GM12878 (cell line): ENCODE data around the gene MDK. TPM values are rescaled to one million over a fixed set of nuclear protein-coding genes. Genes with fewer than 3 reads are reported as not detected.

Experiments used
- BMI1 ChIP-seq: fragments of 450-650 bp; IDR thresholded peaks from 2 replicates; pipeline ENCODE4 v1.6.1; 2016; ENCODE audit warnings: mild to moderate bottlenecking, moderate library complexity, borderline replicate concordance
- DPF2 ChIP-seq: fragments of 450-650 bp; IDR thresholded peaks from 2 replicates; pipeline ENCODE4 v1.6.1; 2017; ENCODE audit warnings: mild to moderate bottlenecking
- FOXM1 ChIP-seq: IDR thresholded peaks from 2 replicates; pipeline ENCODE4 v1.6.1; 2012; ENCODE audit warnings: low read depth, mild to moderate bottlenecking, inconsistent platforms, low read length, moderate library complexity
- HDAC2 ChIP-seq: fragments of 200-600 bp; sonication (generic); IDR thresholded peaks from 2 replicates; pipeline ENCODE4 v1.6.1; 2017
- IRF3 ChIP-seq: fragments of 450-650 bp; IDR thresholded peaks from 2 replicates; pipeline ENCODE4 v1.6.1; 2014; ENCODE audit warnings: mild to moderate bottlenecking
- NR2C2 ChIP-seq: IDR thresholded peaks from 2 replicates; pipeline ENCODE4 v1.6.1; 2011; ENCODE audit warnings: borderline replicate concordance, low read depth; ENCODE audit not compliant: control insufficient read depth, insufficient read length
- NR2F1 ChIP-seq: fragments of 450-650 bp; conservative IDR thresholded peaks from 2 replicates; pipeline ENCODE4 v1.6.1; 2017; ENCODE audit warnings: mild to moderate bottlenecking
- RB1 ChIP-seq: fragments of 450-650 bp; formaldehyde crosslinking; IDR thresholded peaks from 2 replicates; pipeline ENCODE4 v1.6.1; 2017; ENCODE audit warnings: mild to moderate bottlenecking, borderline replicate concordance
- RUNX3 ChIP-seq: IDR thresholded peaks from 2 replicates; pipeline ENCODE4 v1.6.1; 2012; ENCODE audit warnings: low read length, inconsistent platforms
- STAT3 ChIP-seq: IDR thresholded peaks from 2 replicates; pipeline ENCODE4 v1.6.1; 2011; ENCODE audit warnings: low read depth, low read length, improper control_type of control experiment
- SUPT20H ChIP-seq: IDR thresholded peaks from 2 replicates; pipeline ENCODE4 v1.6.1; 2011; ENCODE audit warnings: low read depth, mild to moderate bottlenecking, low read length, moderate library complexity, borderline replicate concordance; ENCODE audit not compliant: control insufficient read depth
- ZNF687 ChIP-seq: fragments of 450-650 bp; IDR thresholded peaks from 2 replicates; pipeline ENCODE4 v1.6.1; 2017; ENCODE audit warnings: mild to moderate bottlenecking, moderate library complexity
- polyA plus RNA-seq, 11 experiments: library from polyadenylated mRNA; depleted of rRNA in 4 of 11; unstranded in 6 of 11; stranded (reverse) in 5 of 11; fragments of >200 nt; fragmentation: Nextera tagmentation in 4 of 11; fragmentation: Illumina TruSeq in 1 of 11; extraction: Ambion mirVana in 4 of 11; extraction: Trizol in 1 of 11; gene quantifications; 1 replicate in 1 of 11; 2 replicates in 10 of 11; pipeline versions ENCODE4 v1.2.1 to v1.2.3, GENCODE V29; 2011 to 2016; ENCODE audit warnings: inconsistent platforms in 2 of 11, missing spikeins in 2 of 11, low read depth in 1 of 11
- total RNA-seq, 4 experiments: library from RNA; depleted of rRNA in 3 of 4; stranded (reverse); fragments of >200 nt in 3 of 4; fragmentation: Illumina TruSeq in 1 of 4; extraction: Trizol in 1 of 4; gene quantifications; 2 replicates each; pipeline versions ENCODE4 v1.2.1 to v1.2.3, GENCODE V29; 2013 to 2021

The MDK gene
- total and polyA plus RNA-seq, 10 of the 15 experiments (the other 5 are each of a cell fraction or from before 2014, with no cell fraction given): 0.77 to 17.8 (median 9.9) TPM

- no peak for TF ChIP-seq FOXM1
- TF ChIP-seq ZNF687: no peak
- TF ChIP-seq NR2C2: no peak
- no peak for TF ChIP-seq HDAC2
- no peak for TF ChIP-seq RB1
- no peak for TF ChIP-seq IRF3
- no peak for TF ChIP-seq DPF2
- TF ChIP-seq STAT3: no peak
- TF ChIP-seq NR2F1: no peak
- TF ChIP-seq RUNX3: no peak
- no peak for TF ChIP-seq SUPT20H
- no peak for TF ChIP-seq BMI1
Measured at GRCh38 chr11:46334211-46334610, 47.3 kb upstream of the MDK start (continued).
